Measurements from ENCODE around the gene SAMMSON.

SAMMSON gene

GRCh38 chr3:69986419-69986818, 13.1 kb upstream of the SAMMSON start:
- Histone ChIP-seq H3K4me3 (ENCODE audit: low read depth, low read length) (no peak overlapping the region), H3K4me1 (ENCODE audit: control insufficient read depth, insufficient read depth, low read length) (no peaks in the 10 kb centered on the region), H3K27ac (ENCODE audit: extremely low read depth, low read depth, low read length) (no peak overlapping the region), H3K36me3 (ENCODE audit: control insufficient read depth in 2 of 2, insufficient read depth in 1 of 2, low read length in 2 of 2) (no peaks in the 10 kb centered on the region), H3K9me3 (ENCODE audit: control insufficient read depth, insufficient read depth, low read depth, low read length) (no peaks in the 10 kb centered on the region)
- POLR2A ChIA-PET = no interaction called here
- TF ChIP-seq ZNF843 (tag by site-specific recombination; IDR thresholded peaks at IDR 0.05) (no peak), ZBTB44 (tag by site-specific recombination; IDR thresholded peaks at IDR 0.05) (no peak), ZXDB (tag by site-specific recombination; IDR thresholded peaks at IDR 0.05) (no peak), ZNF654 (tag by site-specific recombination; IDR thresholded peaks at IDR 0.05; ENCODE audit: low read depth) (no peak), ZNF148 (tag by site-specific recombination; IDR thresholded peaks at IDR 0.05; ENCODE audit: borderline replicate concordance) (no peak), ZNF362 (tag by site-specific recombination; IDR thresholded peaks at IDR 0.05) (no peak), ZNF10 (tag by site-specific recombination; IDR thresholded peaks at IDR 0.05) (no peak), ZNF280C (tag by site-specific recombination; IDR thresholded peaks at IDR 0.05) (no peak), SP7 (tag by site-specific recombination; IDR thresholded peaks at IDR 0.05) (no peak), HOXC10 (CRISPR knock-in tag; IDR thresholded peaks at IDR 0.05) (no peak), ZNF48 (tag by site-specific recombination; IDR thresholded peaks at IDR 0.05) (no peak), ZNF488 (tag by site-specific recombination; IDR thresholded peaks at IDR 0.05) (no peak), ZBTB17 (tag by site-specific recombination; IDR thresholded peaks at IDR 0.05) (no peak)
- CTCF ChIA-PET = no interaction called here

GRCh38 chr3:69987833-69988232, 11.7 kb upstream of the SAMMSON start:
- no peaks in the 10 kb centered on the region for H3K4me1 ChIP-seq (ENCODE audit: control insufficient read depth, insufficient read depth, low read length)
- POLR2A ChIA-PET = no interaction called here
- TF ChIP-seq ZNF311 (tag by site-specific recombination; IDR thresholded peaks at IDR 0.05; ENCODE audit: borderline replicate concordance) (no peak), ZNF274 (IDR thresholded peaks at IDR 0.05; ENCODE audit: low read length) (no peak), ZNF274 (tag by site-specific recombination; IDR thresholded peaks at IDR 0.05; ENCODE audit: borderline replicate concordance) (no peak), ZNF571 (tag by site-specific recombination; IDR thresholded peaks at IDR 0.05) (no peak), ATF2 (tag by site-specific recombination; IDR thresholded peaks at IDR 0.05; ENCODE audit: low read depth) (no peak), ZNF510 (tag by site-specific recombination; IDR thresholded peaks at IDR 0.05; ENCODE audit: insufficient replicate concordance) (no peak), ZNF654 (tag by site-specific recombination; IDR thresholded peaks at IDR 0.05; ENCODE audit: low read depth) (no peak), ZSCAN4 (tag by site-specific recombination; IDR thresholded peaks at IDR 0.05) (no peak), SCRT2 (tag by site-specific recombination; IDR thresholded peaks at IDR 0.05) (no peak), ZBTB6 (tag by site-specific recombination; IDR thresholded peaks at IDR 0.05) (no peak), ZNF335 (tag by site-specific recombination; conservative IDR thresholded peaks at IDR 0.05) (no peak), ZNF600 (tag by site-specific recombination; IDR thresholded peaks at IDR 0.05) (no peak)

More at GRCh38 chr3:69987833-69988232, 11.7 kb upstream of the SAMMSON start:
- Histone ChIP-seq H3K36me3 (ENCODE audit: control insufficient read depth in 2 of 2, insufficient read depth in 1 of 2, low read length in 2 of 2) (no peaks in the 10 kb centered on the region), H3K9me3 (ENCODE audit: control insufficient read depth, insufficient read depth, low read depth, low read length) (no peaks in the 10 kb centered on the region), H3K27ac (ENCODE audit: extremely low read depth, low read depth, low read length) (no peak overlapping the region), H3K4me3 (ENCODE audit: low read depth, low read length) (no peak overlapping the region)
- CTCF ChIA-PET = no interaction called here
